Inflammatory macrophage (primary cell): Measurements from ENCODE around the gene MAGI2.

Experiments
- DNase-seq, 2 donors: peaks; one replicate each; pipeline ENCODE4 v3.0.0-alpha.2; 2020 to 2022

Gene MAGI2

DNA sequence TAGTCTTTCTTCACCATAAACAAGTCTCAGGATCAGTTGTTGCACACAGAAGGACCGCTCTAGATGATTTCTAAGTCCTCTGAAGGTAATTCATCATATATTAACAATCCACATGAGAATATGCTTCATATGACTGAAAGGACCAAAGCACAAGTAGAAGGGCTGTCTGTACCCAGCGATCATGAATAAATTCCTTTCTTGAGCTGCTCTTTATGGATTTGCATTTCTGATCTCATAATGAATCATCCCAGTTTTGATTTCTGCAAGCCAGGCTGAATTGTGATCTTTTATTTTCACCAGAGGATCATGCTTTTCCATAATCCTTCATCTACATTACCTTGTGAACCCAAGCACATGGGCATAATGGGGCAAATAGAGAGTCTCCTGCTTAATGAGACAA is 675.6 kb downstream of the MAGI2 start:
- DNase-seq: no peak

DNA sequence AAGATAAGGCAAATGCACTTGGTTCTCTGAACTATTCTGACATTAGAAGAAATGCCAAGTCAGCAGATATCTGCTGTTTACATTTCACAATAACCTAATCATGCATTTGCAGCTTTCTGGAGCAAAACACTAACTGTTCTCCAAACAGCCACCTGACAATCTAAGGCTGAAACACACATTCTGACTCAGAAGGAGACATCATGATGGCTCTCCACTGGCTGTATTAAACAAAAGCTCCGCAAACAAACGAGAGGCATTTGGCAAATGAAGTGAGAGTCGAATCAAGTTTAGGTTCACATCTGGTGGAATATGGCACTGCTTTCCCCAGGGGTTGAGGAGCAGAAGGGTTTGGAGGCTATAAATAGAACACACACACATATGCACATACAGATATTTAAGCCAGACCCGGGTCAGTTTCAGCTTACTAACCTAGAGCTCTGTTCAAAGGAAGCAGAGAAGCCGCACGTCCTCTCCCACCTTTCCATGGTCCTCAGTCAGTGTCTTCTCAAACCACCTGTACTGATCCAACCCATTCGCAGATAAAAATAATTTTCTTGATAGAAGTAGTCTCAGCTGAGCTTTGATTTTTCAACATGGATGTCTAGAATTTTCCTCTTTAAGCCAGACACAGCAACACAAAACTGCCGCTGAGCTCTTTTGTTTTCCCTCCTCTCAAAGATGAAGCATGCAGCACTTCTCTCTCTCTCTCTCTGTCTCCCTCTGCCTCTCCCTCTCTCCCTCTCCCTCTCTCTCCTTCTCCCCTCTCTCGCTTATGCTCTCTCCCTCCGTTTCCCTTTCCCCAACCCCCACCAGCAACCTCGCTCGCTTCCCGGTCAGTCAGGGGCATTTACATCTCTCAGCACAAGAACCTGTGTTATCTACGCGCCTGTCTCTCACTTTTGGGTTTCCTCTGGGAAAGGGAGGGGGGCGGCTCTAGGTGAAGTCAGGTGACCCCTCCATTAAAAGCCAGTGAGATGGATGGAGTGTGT is 682.8 kb downstream of the MAGI2 start:
- DNase-seq: no peak

DNA sequence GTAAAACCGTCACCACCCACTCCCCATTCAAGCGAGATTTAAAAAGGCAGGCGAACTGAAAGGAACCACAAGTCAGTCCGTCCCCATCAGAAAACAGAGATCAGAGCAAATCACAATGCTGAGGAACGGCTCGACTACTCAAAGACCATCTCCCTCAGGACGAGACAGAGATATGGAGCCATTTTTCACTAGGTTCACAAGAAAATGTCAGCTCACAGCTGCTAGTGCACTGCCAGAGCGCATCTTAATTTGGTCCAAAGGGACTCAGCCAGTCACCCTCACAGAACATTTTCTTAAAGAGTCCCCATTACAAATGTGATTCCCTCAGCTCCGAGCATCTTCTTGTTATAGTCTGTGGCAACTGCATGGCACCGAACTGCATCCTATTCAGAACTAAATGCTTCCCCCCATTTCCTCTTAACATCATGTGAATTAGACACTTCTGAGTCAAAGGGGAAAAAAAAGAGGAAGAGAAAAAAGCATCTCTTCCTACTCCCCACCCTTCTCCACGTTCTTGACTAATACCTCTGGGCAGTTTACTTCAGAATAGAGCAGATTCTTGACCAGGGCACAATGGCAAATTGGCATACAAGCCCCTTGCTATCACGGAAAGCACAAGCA is 683.9 kb downstream of the MAGI2 start:
- peak; percentile 25 to 48 for DNase-seq

DNA sequence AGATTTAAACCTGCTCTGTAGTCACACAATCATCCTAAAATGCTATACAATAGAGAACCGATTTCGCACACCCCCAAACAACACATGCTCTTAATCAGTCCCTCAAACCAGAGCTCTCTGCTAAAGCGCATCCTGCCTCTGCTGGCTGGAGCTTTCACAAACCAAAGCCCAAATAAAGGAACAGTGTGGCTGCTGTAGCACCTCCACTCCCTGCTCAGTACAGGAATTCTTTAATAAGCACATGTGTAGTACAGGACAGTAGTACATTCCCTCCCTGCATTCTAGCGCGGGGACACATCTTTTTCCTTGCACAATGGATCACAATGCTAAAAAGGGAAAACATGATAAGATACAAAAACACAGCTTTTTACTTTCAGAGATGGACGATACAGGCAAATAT is 684.6 kb downstream of the MAGI2 start:
- DNase-seq: no peak

DNA sequence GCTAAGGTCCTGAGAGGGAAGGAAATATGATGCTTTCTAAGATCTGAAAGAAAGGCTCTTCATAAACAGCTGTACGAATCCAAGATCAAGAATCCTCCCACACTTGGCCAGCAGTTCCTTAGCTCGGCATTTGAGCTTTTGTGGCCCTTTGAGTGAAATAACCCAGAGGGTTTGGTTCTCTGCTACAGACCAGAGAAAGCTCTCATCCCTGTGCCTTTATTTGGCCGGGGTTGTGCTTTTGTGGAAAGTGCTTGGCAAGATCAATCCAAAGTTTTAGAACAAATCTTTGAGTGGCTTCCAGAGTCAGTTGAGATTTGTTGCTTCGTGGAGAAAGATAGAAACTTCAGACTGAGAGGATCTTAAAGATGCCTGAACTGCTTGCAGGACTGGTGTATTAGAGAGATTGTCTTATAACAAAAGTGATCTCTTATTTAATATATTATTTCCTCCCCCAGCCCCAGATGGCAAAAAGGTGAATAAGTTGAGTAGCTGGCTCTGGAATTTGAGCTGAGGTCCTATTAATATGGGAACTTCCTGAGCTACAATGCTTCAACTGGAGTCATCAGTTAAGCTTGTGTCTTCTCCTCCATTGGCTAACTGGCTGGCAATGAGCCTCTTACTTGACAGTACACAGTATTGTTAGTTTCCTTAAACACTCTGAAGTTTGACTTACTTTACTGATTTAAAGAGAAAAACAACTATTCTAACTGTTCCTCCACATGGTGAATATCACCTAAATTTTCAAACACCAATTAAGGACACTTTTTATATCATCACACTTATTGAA is 687.3 kb downstream of the MAGI2 start:
- DNase-seq: no peak

DNA sequence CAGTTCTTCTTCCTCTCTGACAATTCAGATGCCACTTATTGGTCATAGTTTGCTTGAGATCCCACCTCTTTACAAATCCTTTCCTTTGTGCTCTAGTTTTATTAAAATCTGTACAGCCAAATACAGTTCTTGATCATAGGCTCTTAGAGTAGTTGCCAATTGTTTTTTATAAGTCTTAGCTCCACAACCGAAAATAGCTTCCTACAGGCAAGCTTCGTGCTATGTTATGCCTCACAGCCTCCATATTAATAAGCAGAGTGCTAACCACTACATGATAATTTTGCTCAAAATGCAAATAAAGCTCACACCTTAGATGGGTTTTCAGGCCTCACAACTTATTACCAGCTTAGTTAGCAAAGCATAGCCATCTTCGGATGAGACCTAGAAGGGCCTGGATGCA is 688.9 kb downstream of the MAGI2 start:
- DNase-seq: no peak

DNA sequence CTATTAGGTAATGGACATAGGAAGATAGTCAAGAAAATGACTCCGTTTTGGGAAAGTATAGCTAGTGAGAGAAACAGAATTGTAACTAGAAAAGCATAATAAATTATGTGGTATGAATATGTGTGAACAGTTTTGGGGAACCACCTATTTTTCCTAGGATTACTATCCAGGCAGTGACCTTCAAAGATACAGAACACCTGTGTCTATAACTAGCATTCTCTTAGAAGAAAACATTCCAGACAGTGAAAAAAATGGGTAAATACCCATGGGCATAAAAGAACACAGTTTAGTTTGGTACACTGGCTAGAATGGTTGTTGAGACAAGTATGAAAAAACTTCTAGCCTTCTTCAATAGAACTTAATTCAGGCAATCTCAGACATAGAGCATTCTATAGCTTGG is 690.8 kb downstream of the MAGI2 start:
- DNase-seq: no peak

DNA sequence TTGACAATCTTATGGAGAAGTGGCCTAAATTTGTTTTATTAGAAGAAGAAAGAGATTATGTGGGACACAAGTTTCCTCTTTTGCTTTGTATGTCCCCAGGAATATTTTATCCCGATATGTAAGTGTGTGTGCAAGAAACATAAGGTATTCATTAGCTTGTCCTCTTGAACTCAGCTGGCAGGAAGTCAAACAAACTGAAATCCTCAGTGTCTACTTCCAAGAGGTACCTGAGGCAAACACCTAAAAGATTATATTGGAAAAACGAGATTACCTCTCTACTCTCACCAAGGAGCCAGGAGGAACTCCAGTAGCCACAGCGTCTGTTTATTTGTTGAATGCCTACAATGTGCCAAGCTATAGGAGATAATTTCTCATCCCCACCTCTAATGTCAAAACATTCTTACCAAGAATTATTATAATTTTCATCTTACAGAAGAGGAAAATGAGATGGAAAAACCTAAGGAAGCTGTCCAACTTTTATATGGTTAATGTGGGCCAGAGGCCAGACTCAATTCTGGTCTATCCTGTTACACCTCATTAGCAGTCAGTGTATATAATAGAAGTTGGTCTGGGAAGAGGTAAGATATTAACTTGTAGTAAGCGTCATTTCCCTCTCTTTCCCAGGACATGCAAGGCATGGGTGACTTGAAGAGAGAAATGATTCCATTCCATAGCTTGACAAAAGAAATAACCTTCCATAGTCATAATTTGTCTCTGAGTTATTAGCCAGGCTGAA is 692.7 kb downstream of the MAGI2 start:
- DNase-seq: no peak

DNA sequence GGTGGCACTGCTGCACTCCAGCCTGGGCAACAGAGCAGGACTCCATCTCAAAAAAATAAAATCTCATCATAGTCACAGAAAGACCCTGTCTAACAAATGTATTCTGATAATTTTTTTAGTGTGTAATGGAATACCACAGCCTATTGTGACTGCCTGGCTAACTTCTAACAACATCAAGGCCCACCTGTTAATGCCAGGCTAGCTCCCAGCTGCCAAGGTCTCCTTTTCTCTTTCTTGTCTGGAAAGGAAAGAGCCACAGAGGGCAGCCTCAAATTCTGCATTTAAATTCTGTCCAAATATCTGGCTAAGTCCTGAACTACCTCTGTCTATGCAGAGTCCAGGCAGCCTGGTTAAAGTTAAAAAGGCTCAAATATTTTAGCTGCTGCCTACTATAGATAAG is 700.9 kb downstream of the MAGI2 start:
- no peak for DNase-seq

DNA sequence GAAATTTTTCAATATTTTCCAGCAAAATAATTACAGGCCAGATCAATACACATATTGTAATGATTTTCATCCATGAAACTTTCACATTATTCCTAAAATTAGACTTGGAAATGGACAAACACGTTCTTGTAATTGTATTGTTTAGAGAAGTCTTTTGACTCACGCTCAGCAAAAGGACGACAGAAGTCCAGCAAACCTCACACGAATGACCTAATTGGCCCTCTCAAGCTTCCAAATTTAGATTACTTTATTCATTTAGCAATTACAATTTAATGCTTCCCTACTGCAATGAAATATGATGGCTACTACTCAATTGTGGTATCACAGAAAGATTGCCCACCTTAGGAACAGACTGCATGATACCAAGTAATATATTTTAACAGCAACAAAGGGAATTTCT is 702.2 kb downstream of the MAGI2 start:
- no peak for DNase-seq

DNA sequence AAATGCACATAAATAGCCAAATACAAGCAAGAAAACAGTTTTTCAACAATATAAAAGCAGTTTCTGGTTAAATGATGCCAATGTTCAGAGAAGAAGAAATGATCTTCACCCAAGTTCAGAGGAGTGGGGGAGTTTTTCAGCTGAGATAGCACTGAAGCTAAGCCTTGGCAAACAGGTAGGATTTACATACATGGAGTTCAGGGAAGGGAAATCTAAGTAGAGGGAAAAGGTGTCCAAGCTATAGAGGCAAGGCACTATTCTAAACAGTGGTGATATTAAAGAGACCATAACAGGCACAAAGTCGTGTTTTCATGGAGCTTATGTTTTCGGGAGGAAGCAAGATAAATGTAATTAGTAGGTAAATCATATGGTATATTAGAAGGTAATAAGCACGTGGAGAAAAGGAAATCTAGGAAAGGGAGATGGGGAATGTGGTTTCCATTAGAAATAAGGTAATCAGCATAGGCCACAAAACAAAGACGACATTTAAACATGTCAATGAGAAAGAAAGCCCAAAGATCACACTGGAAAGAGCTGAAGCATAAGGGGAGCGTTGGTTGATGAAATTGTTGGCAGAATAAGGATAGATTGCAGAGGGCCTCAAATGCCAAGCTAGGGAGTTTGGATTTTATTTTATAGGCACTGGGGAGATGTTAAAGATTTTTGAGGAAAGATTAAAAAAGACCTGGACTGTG is 704.3 kb downstream of the MAGI2 start:
- DNase-seq: no peak

DNA sequence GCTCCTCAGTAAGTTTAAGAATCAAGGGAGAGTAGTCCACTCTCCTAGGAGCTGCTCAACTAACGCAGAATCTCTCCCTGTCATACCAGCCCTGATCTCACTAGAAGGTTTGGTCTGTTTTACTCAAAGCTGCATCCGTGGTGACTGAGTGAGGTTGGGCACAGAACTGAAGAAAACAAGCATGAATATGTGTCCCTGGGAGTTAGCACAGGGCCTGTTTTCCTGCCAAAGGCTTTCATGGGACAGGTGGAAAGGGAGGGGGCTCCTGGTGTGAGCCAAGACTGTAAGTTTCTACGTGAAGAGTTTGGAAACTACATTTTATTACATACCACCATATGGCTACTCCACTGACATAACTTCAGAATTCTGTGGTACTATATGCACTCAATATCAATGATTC is 705.9 kb downstream of the MAGI2 start:
- no peak for DNase-seq

DNA sequence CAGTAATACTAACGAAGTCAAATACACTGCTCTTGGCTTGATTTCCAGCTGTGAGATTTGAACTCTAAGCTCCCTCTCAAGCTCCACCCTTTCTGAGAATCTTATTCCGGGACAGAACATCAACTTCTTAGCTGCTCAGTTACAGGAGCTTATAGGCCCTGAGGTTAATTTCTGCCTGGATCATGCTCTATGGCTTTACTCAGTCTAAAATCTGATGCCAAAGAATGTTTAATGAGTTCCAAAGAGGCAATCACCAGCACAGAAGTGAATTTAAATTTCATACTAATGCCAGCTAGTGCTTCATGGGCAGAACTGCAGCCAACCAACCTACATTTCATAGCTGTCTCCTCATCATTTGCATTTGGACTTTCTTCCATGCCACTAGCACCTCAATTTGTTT is 707.2 kb downstream of the MAGI2 start:
- DNase-seq: no peak

DNA sequence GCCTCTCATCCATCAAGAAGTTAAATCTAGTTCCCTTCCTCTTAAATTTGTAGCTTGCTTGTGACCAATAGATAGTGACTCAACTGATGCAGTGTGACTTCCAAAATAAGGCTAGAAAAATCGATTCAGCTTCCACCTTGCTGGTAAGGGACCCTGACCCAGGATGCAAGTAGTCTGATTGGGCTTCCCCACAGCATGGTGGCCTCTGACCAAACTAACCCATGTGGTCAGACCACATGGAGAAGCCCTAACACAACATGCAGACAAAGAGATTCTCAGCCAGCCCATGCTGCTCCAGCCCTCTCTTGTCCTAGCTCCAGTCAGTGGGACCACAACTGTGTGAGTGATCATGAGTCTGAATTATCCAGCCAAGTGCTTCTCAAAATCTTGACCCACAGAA is 710.8 kb downstream of the MAGI2 start:
- DNase-seq: no peak

DNA sequence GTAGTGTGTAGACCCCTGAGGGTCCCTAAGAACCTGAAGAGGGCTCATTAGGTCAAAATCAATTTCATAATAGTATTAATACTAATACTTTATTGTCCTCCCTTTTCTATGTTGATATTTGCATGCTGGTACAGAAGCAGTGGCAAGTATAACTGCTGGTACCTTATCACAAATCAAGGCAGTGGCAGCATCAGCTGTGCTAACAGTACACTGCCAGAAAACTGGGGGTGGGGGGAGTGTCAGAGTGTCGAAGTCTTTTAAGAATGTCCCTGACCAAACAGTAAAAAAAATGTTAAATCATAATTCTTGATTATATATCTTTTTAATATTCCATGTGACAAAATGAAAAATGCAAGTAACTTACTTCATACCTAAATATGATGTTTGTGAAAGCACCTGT is 716.9 kb downstream of the MAGI2 start:
- no peak for DNase-seq

DNA sequence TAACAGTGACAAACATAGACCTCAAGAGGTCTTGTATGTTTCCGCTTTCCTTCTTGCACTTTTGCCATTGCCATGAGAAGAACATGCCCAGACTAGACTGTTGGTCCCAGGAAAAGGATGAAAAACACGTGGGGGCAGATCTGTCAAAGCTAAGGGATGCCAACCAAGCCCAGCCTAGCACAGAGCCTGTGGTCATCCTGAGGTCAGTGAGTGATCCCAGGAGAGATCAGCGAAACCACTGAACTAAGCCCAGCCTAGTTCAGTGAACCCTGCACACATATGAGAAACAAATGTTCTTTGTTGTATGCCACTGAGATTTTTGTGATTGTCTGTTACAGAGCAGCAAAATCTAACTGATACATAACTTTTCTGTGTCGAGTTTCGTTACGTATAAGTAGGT is 718.8 kb downstream of the MAGI2 start:
- no peak for DNase-seq

DNA sequence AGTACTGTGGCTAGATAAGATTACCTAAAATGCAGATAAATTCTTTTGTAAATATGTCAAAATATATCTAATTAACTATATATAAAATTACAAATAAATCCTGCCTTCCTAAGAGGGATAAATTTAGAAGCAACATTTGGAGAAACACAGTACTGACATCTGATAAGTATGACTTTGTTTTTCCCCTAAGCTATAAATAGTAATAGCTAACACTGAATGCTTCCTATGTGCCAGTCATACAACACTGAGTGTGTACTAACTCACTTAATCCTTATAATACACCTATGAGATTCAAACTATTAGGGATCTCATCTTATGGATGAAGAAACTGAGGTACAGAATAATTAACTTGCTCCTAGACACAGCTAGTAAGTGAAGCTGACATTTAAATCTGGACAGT is 733.4 kb downstream of the MAGI2 start:
- no peak for DNase-seq

DNA sequence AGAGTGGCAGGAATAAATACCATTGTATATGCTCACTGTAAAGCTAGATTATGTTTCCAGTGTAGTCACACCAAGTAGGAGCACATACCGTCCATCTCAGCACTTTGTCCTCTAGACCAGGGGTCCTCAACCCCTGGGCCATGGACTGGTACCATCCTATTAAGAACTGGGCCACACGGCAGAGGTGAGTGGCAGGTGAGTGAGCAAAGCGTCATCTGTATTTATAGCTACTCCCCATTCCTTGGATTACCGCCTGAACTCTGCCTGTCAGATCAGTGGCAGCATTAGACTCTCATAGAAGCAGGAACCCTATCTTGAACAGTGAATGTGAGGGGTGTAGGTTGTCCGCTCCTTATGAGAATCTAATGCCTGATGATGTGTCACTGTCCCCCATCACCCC is 735.3 kb downstream of the MAGI2 start:
- DNase-seq: no peak

DNA sequence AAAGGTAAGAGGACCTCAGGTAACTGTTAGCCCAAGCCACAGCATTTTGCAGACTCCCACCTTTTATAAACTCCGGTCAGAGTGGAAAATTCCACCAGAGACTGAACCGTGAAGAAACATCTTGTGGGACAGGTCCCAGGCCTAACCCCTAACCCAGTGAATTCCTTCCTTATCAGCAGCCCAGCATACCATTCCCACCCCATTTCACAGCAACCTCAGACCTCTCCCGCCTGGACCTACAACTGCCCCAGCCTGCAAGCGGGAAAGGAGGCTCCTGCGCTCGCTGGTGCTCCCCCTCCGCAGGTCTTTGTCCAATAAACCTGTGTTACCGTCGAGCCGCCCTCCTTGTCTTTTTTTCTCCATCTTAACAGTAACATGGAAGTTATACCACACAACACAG is 736.6 kb downstream of the MAGI2 start:
- DNase-seq: no peak

DNA sequence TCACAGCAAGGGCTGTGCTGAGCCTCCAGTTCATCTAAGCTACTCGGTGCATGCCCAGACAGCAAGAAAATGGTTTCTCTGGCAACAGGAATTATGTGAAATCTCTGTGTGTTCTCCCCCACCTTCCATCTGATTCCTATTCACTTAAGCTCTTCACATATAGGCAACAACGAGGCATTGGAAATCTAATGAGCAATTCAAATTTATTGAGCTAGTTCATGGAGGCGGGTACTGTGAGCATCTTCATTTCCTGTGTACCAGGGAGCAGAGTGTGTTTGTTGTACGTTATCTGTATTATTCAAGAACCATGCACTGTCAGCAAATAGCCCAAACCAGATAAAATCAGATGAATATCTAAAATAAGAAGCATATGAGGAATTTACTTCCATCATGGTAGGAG is 739.1 kb downstream of the MAGI2 start:
- DNase-seq: no peak

DNA sequence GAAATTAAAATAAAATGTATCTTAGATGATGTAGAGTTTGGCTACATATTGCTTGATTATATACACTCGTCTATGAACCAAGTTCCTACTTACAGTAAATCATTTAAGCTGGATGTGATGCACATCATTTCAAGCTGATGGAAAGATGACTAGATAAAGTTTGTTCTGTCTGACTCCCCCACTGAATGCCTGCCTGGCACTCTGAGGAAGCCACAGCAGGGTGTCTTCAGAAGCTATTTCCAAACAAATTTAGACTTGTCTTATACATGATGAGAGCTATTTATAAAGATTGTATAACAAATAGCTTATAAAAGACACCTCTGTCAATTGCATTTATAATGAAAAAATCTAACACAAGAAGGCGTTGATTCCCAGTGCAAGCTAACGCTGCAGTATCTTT is 741.4 kb downstream of the MAGI2 start:
- no peak for DNase-seq

DNA sequence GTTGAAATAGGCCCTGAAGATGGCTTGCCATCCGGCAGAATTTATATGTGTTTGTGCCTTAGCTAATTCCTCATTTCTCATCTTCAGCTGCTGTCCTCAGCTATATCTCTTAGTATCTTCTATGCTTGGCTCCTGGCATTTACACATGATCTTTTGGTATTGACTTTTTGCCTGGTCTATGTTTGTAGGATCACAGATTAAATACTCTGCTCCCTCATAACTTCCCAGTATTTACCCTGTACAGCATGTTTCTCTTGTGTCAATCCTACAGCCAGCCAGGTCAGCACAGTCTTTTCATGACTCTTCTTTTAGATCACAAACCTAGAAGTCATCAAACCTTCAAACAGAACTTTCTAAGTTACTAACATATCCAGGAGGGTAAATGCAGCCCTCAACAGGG is 743.8 kb downstream of the MAGI2 start:
- DNase-seq: no peak
